Measurements from ENCODE around the gene PTPRB.

Gene PTPRB

DNA sequence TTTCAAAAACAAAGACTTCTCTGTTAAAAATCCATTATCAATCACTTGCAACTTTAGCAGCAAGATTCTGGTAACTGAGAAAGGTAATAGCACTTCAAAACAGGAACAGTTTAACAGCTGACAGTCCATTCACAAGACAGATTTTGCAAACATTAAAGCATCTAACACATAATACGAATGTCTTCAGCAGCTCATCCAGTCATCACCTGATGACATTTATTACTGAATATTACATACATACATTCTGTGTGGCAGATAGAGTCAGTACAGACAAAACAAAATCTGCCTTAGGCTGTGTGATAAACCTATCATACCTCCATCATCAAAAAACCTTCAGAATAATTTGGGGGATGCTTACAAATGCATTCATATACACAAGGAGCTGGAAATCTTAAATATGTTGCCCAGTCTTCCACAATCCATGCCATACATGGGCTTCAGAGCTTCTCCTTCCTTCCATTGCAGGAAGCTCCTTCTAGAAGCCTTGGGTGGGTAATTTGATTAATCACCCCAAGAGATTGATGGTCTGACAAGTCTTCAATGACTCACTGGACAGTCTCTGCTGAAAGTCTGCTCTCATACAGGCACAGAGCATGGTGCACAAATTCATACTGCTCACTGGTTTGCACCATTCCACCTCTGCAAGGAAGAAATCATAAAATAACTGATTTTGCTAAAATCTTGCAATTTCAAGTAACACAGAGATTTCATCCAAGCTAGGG, 1.6 kb upstream of the PTPRB start:
- TF ChIP-seq, protein P1, sequence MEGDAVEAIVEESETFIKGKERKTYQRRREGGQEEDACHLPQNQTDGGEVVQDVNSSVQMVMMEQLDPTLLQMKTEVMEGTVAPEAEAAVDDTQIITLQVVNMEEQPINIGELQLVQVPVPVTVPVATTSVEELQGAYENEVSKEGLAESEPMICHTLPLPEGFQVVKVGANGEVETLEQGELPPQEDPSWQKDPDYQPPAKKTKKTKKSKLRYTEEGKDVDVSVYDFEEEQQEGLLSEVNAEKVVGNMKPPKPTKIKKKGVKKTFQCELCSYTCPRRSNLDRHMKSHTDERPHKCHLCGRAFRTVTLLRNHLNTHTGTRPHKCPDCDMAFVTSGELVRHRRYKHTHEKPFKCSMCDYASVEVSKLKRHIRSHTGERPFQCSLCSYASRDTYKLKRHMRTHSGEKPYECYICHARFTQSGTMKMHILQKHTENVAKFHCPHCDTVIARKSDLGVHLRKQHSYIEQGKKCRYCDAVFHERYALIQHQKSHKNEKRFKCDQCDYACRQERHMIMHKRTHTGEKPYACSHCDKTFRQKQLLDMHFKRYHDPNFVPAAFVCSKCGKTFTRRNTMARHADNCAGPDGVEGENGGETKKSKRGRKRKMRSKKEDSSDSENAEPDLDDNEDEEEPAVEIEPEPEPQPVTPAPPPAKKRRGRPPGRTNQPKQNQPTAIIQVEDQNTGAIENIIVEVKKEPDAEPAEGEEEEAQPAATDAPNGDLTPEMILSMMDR (IDR thresholded peaks at IDR 0.05; ENCODE audit: low read depth, low read length): no peak
- no peak for DNase-seq (ENCODE audit: low read depth in 2 of 2)
- H3K4me3 ChIP-seq (replicated peaks in 1 of 2; ENCODE audit: low read depth in 2 of 2, low read length in 2 of 2): no peak overlapping the region

DNA sequence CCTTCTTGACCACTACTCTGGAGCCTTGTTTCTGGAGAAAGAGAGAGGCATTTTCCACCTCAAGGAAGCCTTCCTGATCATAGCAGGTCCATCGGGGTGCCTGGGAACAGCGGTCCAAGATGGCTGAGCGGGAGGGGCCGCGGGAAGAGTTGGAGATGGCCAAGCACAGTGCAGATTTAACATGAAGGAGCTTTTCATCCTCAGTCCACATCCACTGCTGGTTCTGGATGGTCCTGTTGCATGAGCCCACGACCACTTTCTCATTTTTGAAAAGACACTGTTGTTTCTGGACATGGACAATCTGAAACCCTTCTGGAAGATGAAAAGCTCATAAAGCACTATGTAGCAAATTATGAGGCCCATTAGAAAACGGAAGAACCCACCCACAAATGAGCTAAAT, 1.5 kb downstream of the PTPRB start:
- DNase-seq (ENCODE audit: low read depth in 2 of 2): no peak

DNA sequence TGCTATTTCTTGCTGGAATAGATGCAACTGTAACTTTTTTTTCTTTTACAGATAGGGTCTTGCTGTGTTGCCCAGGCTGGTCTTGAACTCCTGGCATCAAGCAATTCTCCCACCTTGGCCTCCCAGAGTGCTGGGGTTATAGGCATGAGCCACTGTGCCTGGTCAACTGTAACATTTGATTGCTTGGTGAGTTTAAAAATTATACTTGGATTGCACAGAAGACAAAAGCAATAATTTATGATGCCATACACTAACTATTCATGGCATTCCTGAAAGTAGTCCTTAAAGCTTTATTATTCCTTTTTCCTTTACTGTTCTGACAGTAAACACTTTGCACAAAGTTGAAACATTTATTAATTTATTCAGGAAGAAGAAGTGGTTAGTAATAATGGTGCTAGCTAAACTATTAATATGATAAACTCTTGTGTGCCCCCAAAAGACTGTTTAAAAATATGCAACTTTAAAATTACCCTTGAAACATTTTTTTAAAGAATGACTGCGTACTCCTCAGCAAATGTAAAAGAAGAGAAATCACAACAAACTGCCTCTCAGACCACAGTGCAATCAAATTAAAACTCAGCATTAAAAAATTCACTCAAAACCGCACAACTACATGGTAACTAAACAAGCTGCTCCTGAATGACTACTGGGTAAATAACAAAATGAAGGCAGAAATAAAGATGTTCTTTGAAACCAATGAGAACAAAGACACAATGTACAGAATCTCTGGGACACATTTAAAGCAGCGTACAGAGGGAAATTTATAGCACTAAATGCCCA, 8.3 kb downstream of the PTPRB start:
- TF ChIP-seq, protein P1 (IDR thresholded peaks at IDR 0.05; ENCODE audit: low read depth, low read length): no peak
- DNase-seq (ENCODE audit: low read depth in 2 of 2): no peak
- H3K4me3 ChIP-seq (replicated peaks in 1 of 2; ENCODE audit: low read depth in 2 of 2, low read length in 2 of 2): no peak overlapping the region

More for the DNA sequence above, 1.5 kb downstream of the PTPRB start:
- H3K4me3 ChIP-seq (replicated peaks in 1 of 2; ENCODE audit: low read depth in 2 of 2, low read length in 2 of 2): no peak overlapping the region
- TF ChIP-seq, protein P1 (IDR thresholded peaks at IDR 0.05; ENCODE audit: low read depth, low read length): no peak

DNA sequence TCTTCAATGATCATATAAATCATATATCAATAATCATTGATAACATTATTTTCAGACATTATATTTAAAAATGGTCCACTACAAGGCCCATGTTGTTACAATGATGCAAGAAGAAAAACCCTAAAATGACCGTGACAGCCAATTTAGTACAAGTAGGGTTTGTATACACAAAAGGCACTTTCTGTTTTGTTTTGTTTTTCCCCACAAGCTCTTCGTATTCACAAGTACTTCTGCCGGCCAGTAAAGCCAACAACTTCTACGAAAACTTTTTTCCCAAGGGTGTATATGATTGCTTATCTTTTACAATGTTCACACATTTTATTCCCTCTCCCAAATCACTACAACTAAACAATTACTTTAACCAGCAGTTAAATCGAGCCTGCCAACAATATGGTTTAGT, 9.6 kb downstream of the PTPRB start:
- DNase-seq (ENCODE audit: low read depth in 2 of 2): peak in 1 of 2 donors; percentile 38
- TF ChIP-seq, protein P1 (IDR thresholded peaks at IDR 0.05; ENCODE audit: low read depth, low read length): no peak
- H3K4me3 ChIP-seq (replicated peaks in 1 of 2; ENCODE audit: low read depth in 2 of 2, low read length in 2 of 2): no peak overlapping the region

DNA sequence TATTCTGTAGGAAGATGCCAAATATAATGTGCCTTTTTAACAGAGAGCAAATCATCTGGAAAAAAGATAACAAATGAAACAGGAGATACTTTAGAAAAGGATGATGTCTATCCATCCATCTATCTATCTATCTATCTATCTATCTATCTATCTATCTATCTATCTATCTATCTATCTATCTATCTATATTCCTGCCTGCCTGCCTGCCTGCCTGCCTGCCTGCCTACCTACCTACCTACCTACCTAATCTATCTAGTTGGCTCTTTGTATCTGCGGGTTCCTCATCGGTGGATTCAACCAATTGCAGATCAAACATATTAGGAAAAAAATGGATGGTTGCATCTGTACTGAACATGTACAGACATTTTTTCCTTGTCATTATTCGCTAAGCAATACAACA, 11.0 kb downstream of the PTPRB start:
- H3K4me3 ChIP-seq (replicated peaks in 1 of 2; ENCODE audit: low read depth in 2 of 2, low read length in 2 of 2): no peak overlapping the region
- TF ChIP-seq, protein P1 (IDR thresholded peaks at IDR 0.05; ENCODE audit: low read depth, low read length): no peak
- DNase-seq (ENCODE audit: low read depth in 2 of 2): no peak

DNA sequence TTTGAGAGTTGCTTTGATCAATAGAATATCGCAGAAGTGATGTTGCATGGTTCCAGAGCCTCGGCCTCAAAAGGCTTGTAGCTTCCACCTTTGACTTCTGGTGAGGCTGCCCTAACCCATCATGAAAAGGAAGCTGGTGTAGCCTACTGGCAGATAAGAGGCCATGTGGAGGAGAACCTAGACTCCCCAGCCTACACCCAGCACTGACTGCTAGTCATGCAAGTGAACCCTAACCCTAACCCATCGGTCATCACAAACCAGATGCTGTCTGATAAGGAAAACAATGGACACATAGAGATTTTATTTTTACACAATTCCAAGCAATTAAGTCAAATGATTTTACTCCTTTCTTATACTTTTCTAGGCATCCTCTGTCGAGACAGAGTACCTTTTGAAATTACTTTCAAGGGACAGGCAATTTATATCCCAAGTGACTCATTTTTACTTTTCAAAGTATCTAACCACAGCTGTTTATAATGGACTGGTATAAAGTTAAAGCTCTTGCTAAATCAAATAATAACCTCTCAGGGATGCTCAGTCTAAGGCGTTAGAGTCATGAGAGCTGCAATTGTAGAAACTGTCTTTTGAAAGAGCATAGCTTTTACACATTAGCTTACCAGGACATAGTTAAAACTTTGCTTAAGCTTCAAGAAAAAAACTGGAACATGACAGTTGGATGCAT, 17.6 kb downstream of the PTPRB start:
- TF ChIP-seq, protein P1 (IDR thresholded peaks at IDR 0.05; ENCODE audit: low read depth, low read length): no peak
- DNase-seq (ENCODE audit: low read depth in 2 of 2): no peak
- H3K4me3 ChIP-seq (replicated peaks in 1 of 2; ENCODE audit: low read depth in 2 of 2, low read length in 2 of 2): no peak overlapping the region
